Trophoblast cell (in vitro differentiated cells and primary cell): Measurements from ENCODE around the gene RNF26.

ENCODE experiments used
- DNase-seq, 2 donors: peaks; one replicate each; pipeline ENCODE4 v3.0.0-alpha.2; 2016
- H2AFZ ChIP-seq: 2 replicates; pipeline ENCODE4 v1.6.1; 2013; ENCODE audit warnings: low read length, moderate library complexity, mild to moderate bottlenecking; ENCODE audit not compliant: insufficient read depth, poor library complexity
- H2AK5ac ChIP-seq: 2 replicates; pipeline ENCODE4 v1.6.1; 2013; ENCODE audit warnings: mild to moderate bottlenecking, low read length
- H2BK120ac ChIP-seq: 2 replicates; pipeline ENCODE4 v1.6.1; 2013; ENCODE audit warnings: low read length, mild to moderate bottlenecking, moderate library complexity; ENCODE audit not compliant: insufficient read depth, poor library complexity
- H2BK12ac ChIP-seq: 2 replicates; pipeline ENCODE4 v1.6.1; 2013; ENCODE audit warnings: mild to moderate bottlenecking, low read length, moderate library complexity
- H2BK5ac ChIP-seq: 2 replicates; pipeline ENCODE4 v1.6.1; 2013; ENCODE audit warnings: low read length, low read depth, moderate library complexity, mild to moderate bottlenecking; ENCODE audit not compliant: poor library complexity
- H3K14ac ChIP-seq: 2 replicates; pipeline ENCODE4 v1.6.1; 2013; ENCODE audit warnings: mild to moderate bottlenecking, low read length
- H3K18ac ChIP-seq: 2 replicates; pipeline ENCODE4 v1.6.1; 2013; ENCODE audit warnings: mild to moderate bottlenecking, low read length
- H3K23ac ChIP-seq: 2 replicates; pipeline ENCODE4 v1.6.1; 2013; ENCODE audit warnings: low read length
- H3K27ac ChIP-seq: 2 replicates; pipeline ENCODE4 v1.5.1; 2013; ENCODE audit warnings: low read depth, mild to moderate bottlenecking, inconsistent platforms, low read length, moderate library complexity
- H3K27me3 ChIP-seq: 2 replicates; pipeline ENCODE4 v1.6.1; 2013; ENCODE audit warnings: inconsistent platforms, mild to moderate bottlenecking, low read length, moderate library complexity; ENCODE audit not compliant: insufficient read depth
- H3K36me3 ChIP-seq, 2 experiments: 1 replicate in 1 of 2; 2 replicates in 1 of 2; pipeline ENCODE4 v1.6.1; 2013; ENCODE audit warnings: low read length in 2 of 2, mild to moderate bottlenecking in 2 of 2, moderate library complexity in 1 of 2; ENCODE audit not compliant: insufficient read depth in 2 of 2, control insufficient read depth in 1 of 2
- H3K4ac ChIP-seq: 2 replicates; pipeline ENCODE4 v1.6.1; 2013; ENCODE audit warnings: low read depth, mild to moderate bottlenecking, low read length, moderate library complexity
- H3K4me1 ChIP-seq, 2 experiments: 1 replicate in 1 of 2; 2 replicates in 1 of 2; pipeline ENCODE4 v1.6.1; 2013; ENCODE audit warnings: low read length in 2 of 2, mild to moderate bottlenecking in 2 of 2, moderate library complexity in 1 of 2; ENCODE audit not compliant: insufficient read depth in 2 of 2, control insufficient read depth in 1 of 2
- H3K4me2 ChIP-seq: 2 replicates; pipeline ENCODE4 v1.6.1; 2013; ENCODE audit warnings: inconsistent platforms, mild to moderate bottlenecking, low read length, moderate library complexity
- H3K4me3 ChIP-seq: 2 replicates; pipeline ENCODE4 v1.5.1; 2013; ENCODE audit warnings: mild to moderate bottlenecking, low read depth, low read length, inconsistent platforms
- H3K79me1 ChIP-seq: one replicate; pipeline ENCODE4 v1.6.1; 2013; ENCODE audit warnings: low read length
- H3K79me2 ChIP-seq: 2 replicates; pipeline ENCODE4 v1.6.1; 2013; ENCODE audit warnings: low read length, mild to moderate bottlenecking; ENCODE audit not compliant: control insufficient read depth, insufficient read depth, poor library complexity
- H3K9ac ChIP-seq: 2 replicates; pipeline ENCODE4 v1.6.1; 2013; ENCODE audit warnings: mild to moderate bottlenecking, low read length
- H3K9me3 ChIP-seq: 2 replicates; pipeline ENCODE4 v1.6.1; 2013; ENCODE audit warnings: low read depth, mild to moderate bottlenecking, control low read depth, inconsistent platforms, low read length; ENCODE audit not compliant: insufficient read depth
- H4K12ac ChIP-seq: 2 replicates; pipeline ENCODE4 v1.6.1; 2013; ENCODE audit warnings: low read depth, mild to moderate bottlenecking, low read length, moderate library complexity
- H4K8ac ChIP-seq: 2 replicates; pipeline ENCODE4 v1.6.1; 2013; ENCODE audit warnings: low read depth, mild to moderate bottlenecking, low read length, moderate library complexity
- H4K91ac ChIP-seq: one replicate; pipeline ENCODE4 v1.6.1; 2013; ENCODE audit warnings: low read depth, mild to moderate bottlenecking, low read length, moderate library complexity
- whole genome bisulfite sequencing: extraction: QIAGEN DNeasy Blood & Tissue Kit; methylation state at CpG from one replicate; pipeline ENCODE4 v1.1.7; 2013; ENCODE audit warnings: missing lambda C conversion rate; ENCODE audit not compliant: insufficient read length, insufficient coverage; ENCODE audit errors: extremely low coverage; 5-methylcytosine and 5-hydroxymethylcytosine counted together

RNF26 gene

DNA sequence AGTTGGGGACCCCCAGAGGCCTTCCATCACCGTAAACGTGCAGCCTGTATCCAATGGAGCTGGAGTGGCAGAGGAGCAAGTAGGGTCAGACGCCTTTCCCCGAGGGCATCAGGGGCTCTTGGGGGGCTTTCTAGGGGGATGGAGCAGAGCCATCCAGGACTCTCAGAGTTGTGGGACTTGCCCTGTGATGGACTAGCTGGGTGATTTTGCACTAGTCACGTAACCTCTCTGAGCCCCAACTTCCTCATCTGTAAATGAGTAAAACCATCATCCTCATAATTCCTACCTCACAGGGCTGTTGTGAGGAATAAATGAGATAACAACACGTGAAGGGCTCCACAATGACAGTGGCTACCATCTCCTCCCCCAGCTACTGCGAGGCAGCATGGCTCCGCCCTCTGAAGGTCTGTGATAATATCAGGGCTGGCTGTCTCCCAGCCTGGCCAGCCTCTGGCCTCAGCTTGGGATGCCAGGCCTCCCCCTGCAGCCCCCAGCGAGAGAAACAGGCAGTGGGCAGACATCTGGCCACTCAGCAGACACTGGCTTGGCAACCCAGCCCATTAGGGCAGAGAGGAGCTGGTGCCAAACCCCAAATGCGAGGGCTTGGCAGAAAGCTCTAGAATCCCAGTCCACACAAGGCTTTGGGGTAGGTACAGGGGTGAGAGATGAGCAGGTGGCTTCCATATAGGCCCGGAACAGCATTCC lies 40.5 kb downstream of the RNF26 start:
- no peak overlapping the region for H3K4ac ChIP-seq
- H2BK12ac ChIP-seq, result no peak overlapping the region
- no peak overlapping the region for H4K8ac ChIP-seq
- no peak overlapping the region for H3K9ac ChIP-seq
- H2AK5ac ChIP-seq, result no peak overlapping the region
- no peak overlapping the region for H3K23ac ChIP-seq
- no peak overlapping the region for H3K4me2 ChIP-seq
- no CpG with 5 or more reads among the region's 11 CpGs for WGBS
- H4K91ac ChIP-seq, result no peak overlapping the region
- H4K12ac ChIP-seq, result no peak overlapping the region
- H3K36me3 ChIP-seq, result no peaks in the 10 kb centered on the region
- no peak overlapping the region for H3K4me3 ChIP-seq
- no peaks in the 10 kb centered on the region for H3K79me2 ChIP-seq
- H2BK5ac ChIP-seq, result no peak overlapping the region
- no peak for DNase-seq
- peaks cover 11 to 12% of the 10 kb centered on the region in 2 experiments for H3K4me1 ChIP-seq
- no peak overlapping the region for H3K18ac ChIP-seq
- no peaks in the 10 kb centered on the region for H3K27me3 ChIP-seq
- no peak overlapping the region for H2AFZ ChIP-seq
- H2BK120ac ChIP-seq, result no peak overlapping the region
- no peak overlapping the region for H3K14ac ChIP-seq
- H3K79me1 ChIP-seq, result no peaks in the 10 kb centered on the region
- H3K27ac ChIP-seq, result no peak overlapping the region
- H3K9me3 ChIP-seq, result no peaks in the 10 kb centered on the region

- Histone ChIP-seq H2BK5ac (no peak overlapping the region), H3K27me3 (no peaks in the 10 kb centered on the region), H4K91ac (no peak overlapping the region), H2BK120ac (no peak overlapping the region), H3K23ac (no peak overlapping the region), H3K14ac (no peak overlapping the region), H2AK5ac (no peak overlapping the region), H3K4me3 (no peak overlapping the region), H2BK12ac (no peak overlapping the region), H4K8ac (no peak overlapping the region), H3K18ac (no peak overlapping the region), H3K79me2 (no peaks in the 10 kb centered on the region), H3K27ac (no peak overlapping the region), H3K79me1 (no peaks in the 10 kb centered on the region), H3K9ac (no peak overlapping the region), H3K4me1 (peaks cover 12 to 13% of the 10 kb centered on the region in 2 experiments), H4K12ac (no peak overlapping the region), H3K36me3 (no peaks in the 10 kb centered on the region), H3K4ac (no peak overlapping the region), H3K4me2 (no peak overlapping the region), H2AFZ (no peak overlapping the region), H3K9me3 (no peaks in the 10 kb centered on the region)
- WGBS, result no CpG with 5 or more reads among the region's 14 CpGs
- no peak for DNase-seq
These were observed 41.2 kb downstream of the RNF26 start for GRCh38 chr11:119375337-119376196.

DNA sequence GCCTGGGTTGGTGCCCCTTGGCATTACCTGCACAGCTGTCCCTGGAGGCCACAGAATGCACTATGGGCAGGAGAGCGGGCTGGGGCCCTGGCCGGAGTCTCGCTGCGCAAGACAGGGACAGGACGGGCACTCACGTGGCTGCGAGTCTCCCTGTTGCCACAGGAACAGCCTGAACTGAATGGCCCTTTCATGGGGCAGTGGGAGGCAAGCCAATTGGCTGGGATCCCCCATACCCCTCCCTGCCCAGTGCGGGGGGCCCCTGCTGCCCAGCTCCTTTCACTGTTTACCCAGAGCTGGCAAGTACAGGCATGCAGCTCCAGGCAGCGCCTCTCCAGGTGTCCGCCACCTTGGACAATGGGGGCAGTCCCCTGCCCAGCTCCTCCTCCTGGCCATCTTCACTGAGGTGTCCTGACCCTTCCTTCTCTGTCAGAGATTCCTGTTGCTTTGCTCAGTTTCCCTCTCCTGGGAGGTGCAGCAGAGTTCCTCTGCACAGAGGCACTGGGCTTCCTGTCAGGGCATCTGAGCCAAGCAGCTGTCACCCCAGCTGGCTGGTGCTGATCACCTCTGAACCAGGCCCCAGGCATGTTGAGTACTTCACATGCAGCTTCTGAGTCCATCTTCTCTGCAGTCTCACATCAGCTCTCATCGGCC lies 42.0 kb downstream of the RNF26 start:
- no peak overlapping the region for H4K8ac ChIP-seq
- H4K91ac ChIP-seq, result no peak overlapping the region

GRCh38 chr11:119377112-119377901 lies 43.0 kb downstream of the RNF26 start:
- Histone ChIP-seq H2BK120ac (no peak overlapping the region), H4K91ac (no peak overlapping the region), H3K27me3 (no peaks in the 10 kb centered on the region), H2BK12ac (no peak overlapping the region), H3K4me1 (peaks cover 16 to 21% of the 10 kb centered on the region in 2 experiments), H3K79me2 (no peaks in the 10 kb centered on the region), H3K27ac (no peak overlapping the region), H3K4ac (no peak overlapping the region), H3K9ac (no peak overlapping the region), H2AFZ (no peak overlapping the region), H3K9me3 (no peaks in the 10 kb centered on the region), H3K4me3 (no peak overlapping the region), H2AK5ac (no peak overlapping the region), H3K4me2 (no peak overlapping the region), H3K23ac (no peak overlapping the region), H3K36me3 (no peaks in the 10 kb centered on the region), H3K18ac (no peak overlapping the region), H4K12ac (no peak overlapping the region), H3K14ac (no peak overlapping the region), H4K8ac (no peak overlapping the region), H3K79me1 (no peaks in the 10 kb centered on the region), H2BK5ac (no peak overlapping the region)
- DNase-seq, result no peak
- WGBS, result no CpG with 5 or more reads among the region's 12 CpGs

More for the DNA sequence above, 42.0 kb downstream of the RNF26 start:
- peaks cover 16 to 21% of the 10 kb centered on the region in 2 experiments for H3K4me1 ChIP-seq
- no peak overlapping the region for H3K4ac ChIP-seq
- no peaks in the 10 kb centered on the region for H3K79me1 ChIP-seq
- no peak overlapping the region for H3K4me2 ChIP-seq
- H2AFZ ChIP-seq, result no peak overlapping the region
- H3K79me2 ChIP-seq, result no peaks in the 10 kb centered on the region
- H3K4me3 ChIP-seq, result no peak overlapping the region
- no peaks in the 10 kb centered on the region for H3K27me3 ChIP-seq
- no peak overlapping the region for H4K12ac ChIP-seq
- H2AK5ac ChIP-seq, result no peak overlapping the region
- no peak overlapping the region for H2BK12ac ChIP-seq
- no peak overlapping the region for H3K18ac ChIP-seq
- WGBS, result no CpG with 5 or more reads among the region's 11 CpGs
- no peaks in the 10 kb centered on the region for H3K9me3 ChIP-seq
- no peak overlapping the region for H3K27ac ChIP-seq
- H3K14ac ChIP-seq, result no peak overlapping the region
- H2BK120ac ChIP-seq, result no peak overlapping the region
- no peaks in the 10 kb centered on the region for H3K36me3 ChIP-seq
- no peak overlapping the region for H2BK5ac ChIP-seq
- no peak for DNase-seq
- no peak overlapping the region for H3K9ac ChIP-seq
- H3K23ac ChIP-seq, result no peak overlapping the region
